ENCODE results near the gene GOLGB1.

GRCh38 chr3:121619691-121620090, 129.8 kb downstream of the GOLGB1 start:
- TF ChIP-seq EZH2 (optimal IDR thresholded peaks at IDR 0.05; ENCODE audit: low read depth, low read length) = no peak
- no peak for TF ChIP-seq CTCF (IDR thresholded peaks at IDR 0.05; ENCODE audit: low read length)

Measured in MM.1S (cell line).